ENCODE data around the gene MYADML2.

Gene MYADML2

GRCh38 chr17:81895400-81895799 is 51.6 kb downstream of the MYADML2 start:
- no peak for DNase-seq

GRCh38 chr17:81891303-81891552 is 55.8 kb downstream of the MYADML2 start:
- no peak for DNase-seq

GRCh38 chr17:81890447-81891302 is 56.4 kb downstream of the MYADML2 start:
- DNase-seq = no peak
